ENCODE measurements around the gene P2RX3.
"Not testable (repeated sequence)": the region's sequence is repeated elsewhere in the genome, so short reads cannot be mapped to it uniquely, and the experiment has no call there.

Gene P2RX3

GRCh38 chr11:57403003-57403801 lies 65.0 kb downstream of the P2RX3 start:
- DNase-seq = not testable (repeated sequence)

GRCh38 chr11:57403802-57404147 lies 65.6 kb downstream of the P2RX3 start:
- no peak for DNase-seq

- no peak for DNase-seq
Measured at GRCh38 chr11:57405271-57405860, 67.2 kb downstream of the P2RX3 start.

- DNase-seq = no peak
Measured at GRCh38 chr11:57406337-57406904, 68.3 kb downstream of the P2RX3 start.

- no peak for DNase-seq
Measured at GRCh38 chr11:57407010-57407920, 69.1 kb downstream of the P2RX3 start.

GRCh38 chr11:57407941-57408475 lies 69.9 kb downstream of the P2RX3 start:
- DNase-seq = no peak

- DNase-seq = no peak
Measured at GRCh38 chr11:57408771-57409170, 70.6 kb downstream of the P2RX3 start.

GRCh38 chr11:57409321-57410100 lies 71.4 kb downstream of the P2RX3 start:
- DNase-seq = no peak

GRCh38 chr11:57410287-57410686 lies 72.1 kb downstream of the P2RX3 start:
- DNase-seq = no peak

GRCh38 chr11:57413681-57414080 lies 75.5 kb downstream of the P2RX3 start:
- no peak for DNase-seq

- no peak for DNase-seq
Measured at GRCh38 chr11:57414612-57415212, 76.6 kb downstream of the P2RX3 start.

- DNase-seq = no peak
Measured at GRCh38 chr11:57416436-57416835, 78.3 kb downstream of the P2RX3 start.

- no peak for DNase-seq
Measured at GRCh38 chr11:57417056-57417455, 78.9 kb downstream of the P2RX3 start.

GRCh38 chr11:57418131-57418530 lies 80.0 kb downstream of the P2RX3 start:
- no peak for DNase-seq

GRCh38 chr11:57419146-57419545 lies 81.0 kb downstream of the P2RX3 start:
- no peak for DNase-seq

GRCh38 chr11:57421066-57421465 lies 82.9 kb downstream of the P2RX3 start:
- no peak for DNase-seq

GRCh38 chr11:57421805-57422204 lies 83.7 kb downstream of the P2RX3 start:
- no peak for DNase-seq

All from CD4-positive, alpha-beta T cell treated with Interleukin-10 for 1 hour (primary cell).